ENCODE data around the gene SEC11A. TPM values are rescaled to one million over a fixed set of nuclear protein-coding genes. Genes with fewer than 3 reads are reported as not detected.

Gene SEC11A
- 326 TPM for total RNA-seq (2013)
- polyA plus RNA-seq (100 to 1,000 TPM; 111 to 166 (median 154) TPM), polyA minus RNA-seq (56.1 and 89.1 TPM in 2 replicates), total RNA-seq (48.8 to 173 (median 148) reads per million in 11 experiments)

DNA sequence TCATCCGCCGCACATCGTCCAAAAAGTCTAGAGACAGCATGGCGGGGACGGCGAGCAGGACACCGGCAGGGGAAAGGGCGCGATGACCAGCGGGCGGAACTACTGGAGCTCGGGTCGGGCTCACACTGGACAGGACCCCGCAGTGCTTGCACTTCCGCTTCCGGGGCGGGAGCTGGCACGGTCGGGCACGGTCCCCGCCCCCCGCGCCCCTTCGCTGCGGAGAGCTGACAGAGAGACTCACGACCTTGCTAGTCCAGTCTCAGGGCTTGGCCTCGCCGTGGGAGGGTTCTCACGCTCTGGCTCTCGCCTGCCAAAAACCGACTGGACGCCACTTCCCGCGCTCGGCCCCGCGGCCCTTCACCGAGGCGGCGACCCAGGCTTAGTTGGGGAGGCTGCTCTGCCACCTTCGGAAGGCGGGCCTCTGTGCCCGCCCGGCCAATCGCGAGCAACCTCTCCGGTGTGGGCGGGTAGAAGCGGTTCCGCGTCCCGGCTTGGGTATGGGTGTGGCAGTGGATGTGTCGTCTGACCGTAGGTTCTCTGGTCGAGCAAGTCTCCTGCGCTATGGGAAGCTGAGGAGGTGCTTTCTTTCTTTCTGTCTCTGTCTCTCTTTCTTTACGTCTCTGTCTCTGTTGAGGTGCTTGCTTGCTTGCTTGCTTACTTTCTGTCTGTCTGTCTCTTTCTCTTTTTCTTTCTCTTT is at the start of gene SEC11A:
TSS of gene SEC11A (minus strand) at position 104 of the 697 bp plus-strand sequence. CDS start at position 40, 64 bp downstream.
- Mint-ChIP-seq H3K4me3 (peak within 1 kb of the TSS; percentile 98 to 100), H3K27me3 (ENCODE audit: low read depth in 3 of 3) (peaks cover 0 to 2% (median 0%) of the 10 kb centered on the region in 3 donors), H3K36me3 (peaks cover 2 to 16% of the 10 kb centered on the region in 2 donors), H3K27ac (peak within 1 kb of the TSS; percentile 86 to 100 (median 99)), H3K9me3 (peaks cover 0 to 4% (median 0%) of the 10 kb centered on the region in 7 donors), H3K4me1 (peaks cover 54% of the 10 kb centered on the region)
- intact Hi-C loops (cut with micrococcal nuclease), result loop anchor here (1.0 to 10.0 kb wide), 5 partner anchors 19 to 269 kb away; partner anchors contain the start of genes ZNF592 (in 2 of the 2), NMB (in 1 of the 2), PDE8A (in 1 of the 2) and WDR73 (in 1 of the 2)
- peak within 1 kb of the TSS; percentile 84 for H3K9ac ChIP-seq (ENCODE audit: insufficient read depth, low read length, poor library complexity, severe bottlenecking)
- H3K36me3 ChIP-seq (replicated peaks in 1 of 2; ENCODE audit: control insufficient read depth in 1 of 2, insufficient read depth in 2 of 2, low read length in 2 of 2), result peaks cover 9 to 10% of the 10 kb centered on the region in 2 donors
- H2AFZ ChIP-seq (ENCODE audit: insufficient read depth, low read depth, low read length, poor library complexity, severe bottlenecking), result peak within 1 kb of the TSS; percentile 86
- H3K4me2 ChIP-seq (replicated peaks; ENCODE audit: extremely low read depth, low read length, poor library complexity, severe bottlenecking), result peak within 1 kb of the TSS; percentile 90
- peak; percentile 92 to 96 (median 93) for DNase-seq
- H3K27ac ChIP-seq (ENCODE audit: low read depth in 1 of 2, low read length in 2 of 2), result peak within 1 kb of the TSS; percentile 93
- no peaks in the 10 kb centered on the region for H3K9me3 ChIP-seq (replicated peaks in 1 of 2; ENCODE audit: control insufficient read depth in 1 of 2, insufficient read depth in 1 of 2, low read length in 2 of 2)
- no peaks in the 10 kb centered on the region for H3K27me3 ChIP-seq (ENCODE audit: control insufficient read depth in 2 of 2, insufficient read depth in 2 of 2, low read length in 2 of 2)
- H3K79me2 ChIP-seq (ENCODE audit: insufficient read depth, low read length), result peaks cover 84% of the 10 kb centered on the region
- peaks cover 49 to 64% of the 10 kb centered on the region in 2 donors for H3K4me1 ChIP-seq (ENCODE audit: control insufficient read depth in 1 of 2, insufficient read depth in 2 of 2, low read length in 2 of 2)
- peaks cover 37% of the 10 kb centered on the region for H4K20me1 ChIP-seq (ENCODE audit: insufficient read depth, low read length)
- WGBS (ENCODE audit: insufficient coverage), result under 1% methylated on average over 42 of the region's 57 CpGs
- peak within 1 kb of the TSS; percentile 73 to 100 (median 99) for H3K4me3 ChIP-seq (replicated peaks in 1 of 3; ENCODE audit: low read depth in 2 of 3, low read length in 3 of 3)
- TF ChIP-seq, protein P1, sequence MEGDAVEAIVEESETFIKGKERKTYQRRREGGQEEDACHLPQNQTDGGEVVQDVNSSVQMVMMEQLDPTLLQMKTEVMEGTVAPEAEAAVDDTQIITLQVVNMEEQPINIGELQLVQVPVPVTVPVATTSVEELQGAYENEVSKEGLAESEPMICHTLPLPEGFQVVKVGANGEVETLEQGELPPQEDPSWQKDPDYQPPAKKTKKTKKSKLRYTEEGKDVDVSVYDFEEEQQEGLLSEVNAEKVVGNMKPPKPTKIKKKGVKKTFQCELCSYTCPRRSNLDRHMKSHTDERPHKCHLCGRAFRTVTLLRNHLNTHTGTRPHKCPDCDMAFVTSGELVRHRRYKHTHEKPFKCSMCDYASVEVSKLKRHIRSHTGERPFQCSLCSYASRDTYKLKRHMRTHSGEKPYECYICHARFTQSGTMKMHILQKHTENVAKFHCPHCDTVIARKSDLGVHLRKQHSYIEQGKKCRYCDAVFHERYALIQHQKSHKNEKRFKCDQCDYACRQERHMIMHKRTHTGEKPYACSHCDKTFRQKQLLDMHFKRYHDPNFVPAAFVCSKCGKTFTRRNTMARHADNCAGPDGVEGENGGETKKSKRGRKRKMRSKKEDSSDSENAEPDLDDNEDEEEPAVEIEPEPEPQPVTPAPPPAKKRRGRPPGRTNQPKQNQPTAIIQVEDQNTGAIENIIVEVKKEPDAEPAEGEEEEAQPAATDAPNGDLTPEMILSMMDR (IDR thresholded peaks at IDR 0.05), result no peak

DNA sequence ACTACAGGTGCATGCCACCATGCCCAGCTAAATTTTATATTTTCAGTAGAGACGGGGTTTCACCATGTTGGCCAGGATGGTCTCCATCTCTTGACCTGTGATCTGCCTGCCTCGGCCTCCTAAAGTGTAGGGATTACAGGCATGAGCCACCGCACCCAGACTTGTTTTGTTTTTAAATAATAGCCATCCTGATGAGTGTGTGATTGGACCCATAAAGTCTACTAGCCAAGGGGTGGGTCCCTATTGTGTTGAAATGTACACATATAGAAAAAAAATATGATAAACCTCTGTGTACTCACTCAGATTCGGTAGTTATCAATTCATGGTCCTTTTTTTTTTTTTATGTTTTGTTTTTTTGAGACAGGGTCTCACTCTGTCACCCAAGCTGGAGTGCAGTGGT is 49.7 kb upstream of the SEC11A start:
- 100% methylated on average over 1 of the region's 4 CpGs for WGBS (ENCODE audit: insufficient coverage)

More for the DNA sequence above, 49.7 kb upstream of the SEC11A start:
- H3K9me3 Mint-ChIP-seq, result no peaks in the 10 kb centered on the region
- peaks cover 0 to 2% (median 0%) of the 10 kb centered on the region in 3 donors for H3K27me3 Mint-ChIP-seq (ENCODE audit: low read depth in 3 of 3)
- H3K27me3 ChIP-seq (ENCODE audit: control insufficient read depth in 2 of 2, insufficient read depth in 2 of 2, low read length in 2 of 2), result no peaks in the 10 kb centered on the region
- H3K4me1 ChIP-seq (ENCODE audit: control insufficient read depth in 1 of 2, insufficient read depth in 2 of 2, low read length in 2 of 2), result peaks cover 12% of the 10 kb centered on the region in 2 donors
- peaks cover 36 to 63% of the 10 kb centered on the region in 2 donors for H3K36me3 Mint-ChIP-seq
- H3K4me1 Mint-ChIP-seq, result peaks cover 43% of the 10 kb centered on the region
- H4K20me1 ChIP-seq (ENCODE audit: insufficient read depth, low read length), result peaks cover 100% of the 10 kb centered on the region
- H3K4me3 ChIP-seq (replicated peaks in 1 of 3; ENCODE audit: low read depth in 2 of 3, low read length in 3 of 3), result no peak overlapping the region
- TF ChIP-seq, protein P1 (IDR thresholded peaks at IDR 0.05), result no peak
- H3K27ac ChIP-seq (ENCODE audit: low read depth in 1 of 2, low read length in 2 of 2), result peak overlapping the region in 1 of 2 donors; percentile 42
- no peaks in the 10 kb centered on the region for H3K9me3 ChIP-seq (replicated peaks in 1 of 2; ENCODE audit: control insufficient read depth in 1 of 2, insufficient read depth in 1 of 2, low read length in 2 of 2)
- H3K9ac ChIP-seq (ENCODE audit: insufficient read depth, low read length, poor library complexity, severe bottlenecking), result no peak overlapping the region
- no peak overlapping the region for H3K4me3 Mint-ChIP-seq
- H3K36me3 ChIP-seq (replicated peaks in 1 of 2; ENCODE audit: control insufficient read depth in 1 of 2, insufficient read depth in 2 of 2, low read length in 2 of 2), result peaks cover 39 to 62% of the 10 kb centered on the region in 2 donors
- H3K27ac Mint-ChIP-seq, result peak overlapping the region in 3 of 7 donors; percentile 13 to 84 (median 17)
- no peak overlapping the region for H2AFZ ChIP-seq (ENCODE audit: insufficient read depth, low read depth, low read length, poor library complexity, severe bottlenecking)
- DNase-seq, result no peak
- intact Hi-C loops (cut with micrococcal nuclease), result no loop called here
- H3K4me2 ChIP-seq (replicated peaks; ENCODE audit: extremely low read depth, low read length, poor library complexity, severe bottlenecking), result no peak overlapping the region
- H3K79me2 ChIP-seq (ENCODE audit: insufficient read depth, low read length), result peaks cover 100% of the 10 kb centered on the region

Measured in CD14-positive monocyte (primary cell).